HG03520 (cell line): Measurements from ENCODE around the gene CYP11A1.

Experiments
- ATAC-seq: cut with Tn5 transposase; IDR thresholded peaks from one replicate; pipeline ENCODE4 v1.9.1; 2021; ENCODE audit warnings: mild to moderate bottlenecking, moderate library complexity; ENCODE audit not compliant: unreplicated experiment

The CYP11A1 gene

DNA sequence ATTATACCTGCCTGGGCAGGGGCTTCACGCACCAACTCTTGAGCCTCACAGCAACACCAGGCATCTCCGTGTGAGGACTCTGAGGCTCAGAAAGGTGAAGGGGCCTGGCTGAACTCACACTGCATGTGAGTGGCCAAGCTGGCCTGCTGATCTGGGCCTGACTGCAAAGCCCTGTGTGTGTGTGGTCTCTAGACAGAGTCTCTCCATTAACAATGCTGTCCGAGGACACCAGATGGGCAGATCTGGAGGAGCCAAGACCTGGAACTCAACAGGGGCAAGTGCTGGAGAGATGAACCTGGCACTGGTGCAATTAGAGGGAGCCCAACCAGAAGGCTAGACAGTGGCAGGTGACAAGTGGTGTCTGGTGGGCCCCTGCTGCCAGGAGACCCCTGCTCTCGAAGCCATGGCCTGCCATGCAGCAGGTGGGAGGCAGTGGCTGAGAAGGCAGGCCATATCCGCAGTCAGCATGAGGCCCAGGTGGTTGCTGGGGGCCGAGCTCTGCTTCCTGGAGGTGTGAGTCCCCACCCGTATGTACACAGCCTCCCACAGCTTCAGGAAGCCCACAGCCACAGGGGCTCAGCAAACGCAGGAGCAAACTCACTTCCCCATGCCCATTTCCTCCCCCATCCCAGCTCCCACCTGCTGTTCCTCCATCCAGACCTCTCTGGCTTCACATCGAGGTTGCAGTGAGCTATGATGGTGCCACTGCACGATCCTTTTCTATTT, 39.0 kb downstream of the CYP11A1 start:
- ATAC-seq, result no peak

DNA sequence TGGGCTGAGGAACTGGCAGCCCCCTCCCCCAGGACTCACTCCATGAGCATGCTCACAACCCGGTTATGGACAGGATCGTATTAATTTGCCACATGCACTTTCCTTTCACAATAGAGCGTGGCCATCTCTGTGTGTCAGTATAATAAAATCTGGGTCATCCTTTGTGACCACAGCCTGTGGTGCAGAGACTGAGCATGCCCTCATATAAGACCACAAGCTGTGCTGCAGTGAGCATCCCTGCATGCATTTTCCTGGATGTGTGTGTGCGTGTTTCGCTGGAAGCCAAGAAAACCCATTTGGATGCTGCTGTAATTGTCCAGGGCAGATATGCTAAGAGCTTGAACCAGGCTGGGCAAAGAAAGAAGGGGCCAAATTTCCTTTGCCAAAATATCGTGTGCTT, 39.7 kb downstream of the CYP11A1 start:
- no peak for ATAC-seq

DNA sequence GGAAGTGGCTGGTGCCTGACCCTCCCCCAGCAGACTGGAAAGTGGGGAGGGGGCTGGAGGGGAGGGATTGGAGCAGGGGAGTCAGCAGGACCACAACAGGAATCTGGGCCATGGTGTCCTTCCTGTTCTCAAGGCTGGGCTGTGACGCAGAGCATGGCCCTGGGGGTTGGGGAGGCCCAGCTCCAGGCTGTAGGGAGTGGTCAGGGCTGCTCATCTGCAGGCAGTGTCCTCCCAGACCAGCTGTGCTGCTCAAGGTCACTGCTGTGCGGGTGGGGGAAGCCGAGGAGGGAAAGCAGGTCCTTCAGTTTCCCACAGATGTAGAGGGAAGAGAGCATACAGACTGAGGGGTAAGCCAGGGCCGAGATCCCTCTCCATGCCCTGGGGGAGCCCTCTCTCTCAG, 40.7 kb downstream of the CYP11A1 start:
- no peak for ATAC-seq

DNA sequence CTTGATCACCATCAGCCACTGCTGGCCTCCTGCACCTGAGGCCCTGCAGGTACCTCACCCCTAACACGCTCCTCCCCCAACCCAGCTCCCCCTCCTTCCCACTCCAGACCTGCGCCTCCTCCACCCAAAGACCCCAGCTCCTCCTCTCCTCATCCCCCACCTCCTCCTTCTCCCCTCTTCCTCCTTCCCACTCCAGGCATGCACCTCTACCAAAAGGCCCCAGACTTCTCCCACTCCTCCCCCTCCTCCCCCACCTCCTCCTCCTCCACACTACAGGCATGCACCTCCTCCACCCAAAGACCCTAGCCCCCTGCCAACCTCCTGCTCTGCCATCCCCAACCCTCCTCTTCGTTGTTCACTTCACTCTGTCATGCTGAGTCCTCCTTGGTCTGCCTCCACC, 42.7 kb downstream of the CYP11A1 start:
- no peak for ATAC-seq

DNA sequence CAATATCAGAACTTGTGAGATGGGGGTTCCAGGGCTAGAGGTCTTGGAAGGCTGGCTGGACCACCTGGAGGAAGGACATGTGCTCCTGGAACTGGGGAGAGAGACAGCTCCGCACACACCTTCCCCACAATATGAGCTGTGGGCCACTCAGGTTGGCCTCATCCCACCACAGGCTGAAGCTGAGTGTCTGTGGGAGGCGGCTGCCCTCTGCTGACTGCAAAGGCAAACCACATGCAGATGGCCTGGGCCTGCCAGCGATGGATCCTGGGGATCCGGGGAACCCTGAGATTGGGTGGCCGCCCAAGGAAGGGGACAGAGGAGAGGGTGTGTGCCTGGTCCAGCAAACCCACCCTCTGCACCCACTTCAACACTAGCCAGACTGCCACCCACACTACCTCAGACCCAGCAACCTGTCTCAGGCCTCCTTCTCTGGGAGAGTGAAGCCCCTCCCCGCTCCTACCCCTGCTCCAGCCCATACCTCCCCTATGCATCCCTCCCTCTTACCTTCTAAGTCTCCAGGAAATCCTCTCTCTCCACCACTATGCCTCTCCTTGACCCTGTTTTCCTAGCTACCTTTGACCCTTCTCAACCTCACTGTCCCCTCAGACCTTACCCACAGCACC, 44.8 kb downstream of the CYP11A1 start:
- ATAC-seq, result no peak

- ATAC-seq, result no peak
Measured at GRCh38 chr15:74320352-74321247, 46.8 kb downstream of the CYP11A1 start.

DNA sequence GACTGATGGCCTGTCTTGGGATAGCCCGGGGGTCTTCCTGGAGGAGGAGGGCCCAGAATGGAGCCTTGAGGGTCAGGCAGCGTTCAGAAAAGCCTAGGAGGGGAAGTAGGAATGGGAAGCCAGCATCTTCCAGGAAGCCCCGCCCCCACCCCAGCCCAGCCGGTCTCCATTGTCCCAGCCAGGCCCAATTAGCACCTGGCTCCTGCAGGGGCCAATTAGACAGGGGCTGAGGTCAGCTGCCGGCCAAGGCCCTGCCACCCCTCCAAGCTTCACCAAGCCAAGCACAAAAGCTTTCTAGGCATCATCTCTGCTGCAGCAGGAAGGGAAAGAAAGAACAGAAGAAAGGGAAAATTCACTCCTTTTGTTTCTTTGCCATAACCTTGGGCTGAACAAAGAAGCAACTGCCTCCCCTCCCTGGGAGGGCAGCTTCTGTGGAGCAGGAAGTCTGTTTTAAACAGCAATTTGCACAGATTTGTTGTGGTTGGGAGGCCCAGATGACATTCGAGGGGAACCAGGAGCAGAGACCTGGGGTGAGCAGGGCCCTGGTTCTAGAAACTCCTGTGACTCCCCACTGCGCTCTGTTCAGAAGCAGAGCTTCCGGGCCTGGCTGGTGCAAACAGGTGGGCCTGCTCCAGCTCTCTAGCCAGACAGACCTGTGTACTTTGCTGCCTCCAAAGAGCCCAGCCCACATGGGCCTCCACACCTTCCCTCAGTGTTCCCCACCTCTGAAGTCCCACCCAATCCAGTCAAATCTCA, 47.7 kb downstream of the CYP11A1 start:
- ATAC-seq, result no peak

DNA sequence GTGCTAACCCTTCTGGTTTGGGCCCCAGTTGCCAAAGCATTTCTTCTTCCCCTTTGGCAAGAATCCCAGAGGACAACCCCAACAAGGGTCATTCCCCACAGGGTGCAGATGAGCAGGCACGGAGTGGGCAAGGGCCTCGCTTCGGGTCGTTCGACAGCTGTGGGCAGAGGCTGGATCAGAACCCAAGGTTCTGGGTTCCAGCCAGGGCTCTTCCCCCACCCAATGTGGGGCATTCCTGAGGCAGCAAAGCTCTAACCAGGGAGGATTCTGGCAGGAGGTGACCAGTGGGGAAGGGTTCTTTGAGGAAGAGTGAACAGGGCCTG, 48.3 kb downstream of the CYP11A1 start:
- no peak for ATAC-seq

DNA sequence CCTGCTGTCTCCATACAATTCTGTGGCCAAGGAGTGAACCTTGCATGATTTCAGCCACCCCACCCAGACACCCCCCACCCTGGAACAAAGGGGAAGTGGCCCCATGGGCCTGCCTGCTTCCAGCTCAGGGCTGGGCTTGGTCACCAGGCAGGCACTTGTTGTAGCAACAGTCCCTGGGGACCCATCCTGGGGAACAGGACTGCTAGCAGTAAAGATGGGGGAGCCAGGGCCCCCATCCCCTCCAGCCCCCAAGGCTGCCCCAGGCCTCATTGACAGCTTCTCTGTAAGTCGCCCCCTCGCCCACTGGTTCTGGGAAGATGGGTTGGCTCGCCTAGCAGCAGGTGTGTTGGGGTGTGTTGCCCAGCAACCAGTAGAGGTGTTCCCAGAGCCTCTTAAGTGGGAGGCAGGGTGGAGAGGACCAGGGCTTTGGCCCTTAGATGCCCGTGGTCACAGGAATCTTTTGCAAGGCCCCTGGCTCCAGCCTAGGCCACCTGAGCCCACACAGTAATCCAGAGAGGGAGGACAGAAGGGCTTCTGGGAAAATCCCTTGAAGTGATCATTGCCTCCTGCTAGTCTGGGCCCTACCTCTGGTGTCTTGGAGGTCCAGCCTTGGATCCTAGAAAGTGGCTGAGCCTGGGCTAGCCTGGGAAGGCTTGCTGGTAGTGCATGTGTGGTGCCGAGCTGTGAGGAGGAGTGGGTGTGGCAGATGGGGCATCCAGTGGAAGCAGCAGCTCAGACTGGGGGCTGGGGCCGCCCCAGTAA, 48.9 kb downstream of the CYP11A1 start:
- no peak for ATAC-seq

DNA sequence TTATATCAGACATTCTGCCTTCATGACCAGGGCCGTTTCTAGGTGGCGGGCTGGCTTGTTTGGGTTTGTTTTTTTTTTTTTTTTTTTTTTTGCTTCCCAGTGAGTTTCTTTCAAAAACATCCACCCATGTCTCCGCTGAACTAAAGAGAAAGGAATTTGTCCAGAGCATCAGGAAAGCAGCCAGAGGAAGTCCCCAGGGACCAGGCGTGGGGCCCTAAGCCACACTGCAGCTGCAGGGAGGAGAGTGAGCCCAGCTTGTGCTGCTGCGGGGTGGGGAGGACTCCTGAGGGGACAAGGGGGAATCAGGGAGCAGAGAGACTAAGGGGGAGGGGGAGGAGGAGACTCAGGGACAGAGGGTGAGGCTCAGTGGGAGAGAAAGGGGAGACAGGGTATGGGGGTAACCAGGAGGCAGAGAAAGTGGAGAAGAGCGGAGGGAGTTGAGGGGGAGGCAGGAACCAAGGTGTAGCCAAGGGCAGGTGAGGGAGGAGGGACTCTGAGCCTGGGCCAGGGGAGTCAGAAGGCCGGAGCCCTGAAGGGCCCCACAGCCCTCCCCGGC, 49.5 kb downstream of the CYP11A1 start:
- ATAC-seq, result no peak

DNA sequence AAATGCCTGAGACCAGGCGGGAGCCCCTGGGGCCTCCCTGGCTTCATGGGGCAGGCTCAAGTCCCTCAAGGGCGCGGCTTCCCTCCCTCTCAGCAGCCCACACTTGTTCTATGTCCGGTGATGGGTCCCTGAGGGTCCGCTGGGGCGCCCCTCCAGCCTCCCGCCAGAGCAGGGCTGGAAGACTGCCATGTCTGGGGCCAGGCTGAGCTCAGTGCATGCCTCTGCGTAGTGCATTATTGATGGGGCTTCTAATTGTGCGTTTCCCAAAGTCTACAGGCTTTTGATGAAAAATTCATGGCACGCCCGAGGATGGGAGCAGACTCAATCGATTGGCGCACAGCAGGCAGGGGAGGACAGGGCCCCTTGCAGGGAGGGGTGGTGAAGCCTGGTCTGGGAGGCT, 51.3 kb downstream of the CYP11A1 start:
- ATAC-seq, result no peak

- no peak for ATAC-seq
Measured at GRCh38 chr15:74315626-74316025, 51.8 kb downstream of the CYP11A1 start.

DNA sequence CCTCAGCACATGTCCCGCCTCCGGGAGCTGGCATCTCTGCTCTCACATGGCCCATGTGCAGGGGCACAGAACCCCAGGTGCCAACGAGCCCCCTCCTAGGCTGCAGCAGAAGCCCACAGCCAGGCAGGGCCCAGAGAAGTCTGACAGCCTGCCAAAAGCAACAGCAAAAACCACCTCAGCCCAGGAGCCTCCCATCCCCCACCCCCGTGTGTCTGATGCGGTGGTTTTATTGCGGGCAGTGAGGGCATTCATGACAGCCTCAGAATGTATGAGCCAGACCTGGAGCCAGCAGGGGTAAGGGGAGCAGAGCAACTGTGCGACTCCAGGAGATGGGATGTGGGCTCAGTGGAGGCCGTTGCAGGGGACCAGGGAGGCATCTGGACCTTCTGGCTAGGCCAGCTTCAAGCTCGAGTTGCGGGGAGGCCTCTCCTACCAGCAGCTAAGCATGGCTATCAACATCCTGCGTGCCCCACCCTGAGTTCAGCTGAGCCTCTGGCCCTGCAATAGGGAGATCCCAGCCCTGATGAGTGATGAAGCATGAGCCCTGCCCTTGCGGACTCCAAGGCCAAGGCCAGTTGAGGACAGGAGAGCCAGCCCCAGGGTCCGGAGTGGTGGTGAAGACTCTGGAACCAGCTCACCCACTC, 52.5 kb downstream of the CYP11A1 start:
- no peak for ATAC-seq

- ATAC-seq, result no peak
Measured at GRCh38 chr15:74313889-74314288, 53.6 kb downstream of the CYP11A1 start.

GRCh38 chr15:74312445-74313007, 54.9 kb downstream of the CYP11A1 start:
- no peak for ATAC-seq

DNA sequence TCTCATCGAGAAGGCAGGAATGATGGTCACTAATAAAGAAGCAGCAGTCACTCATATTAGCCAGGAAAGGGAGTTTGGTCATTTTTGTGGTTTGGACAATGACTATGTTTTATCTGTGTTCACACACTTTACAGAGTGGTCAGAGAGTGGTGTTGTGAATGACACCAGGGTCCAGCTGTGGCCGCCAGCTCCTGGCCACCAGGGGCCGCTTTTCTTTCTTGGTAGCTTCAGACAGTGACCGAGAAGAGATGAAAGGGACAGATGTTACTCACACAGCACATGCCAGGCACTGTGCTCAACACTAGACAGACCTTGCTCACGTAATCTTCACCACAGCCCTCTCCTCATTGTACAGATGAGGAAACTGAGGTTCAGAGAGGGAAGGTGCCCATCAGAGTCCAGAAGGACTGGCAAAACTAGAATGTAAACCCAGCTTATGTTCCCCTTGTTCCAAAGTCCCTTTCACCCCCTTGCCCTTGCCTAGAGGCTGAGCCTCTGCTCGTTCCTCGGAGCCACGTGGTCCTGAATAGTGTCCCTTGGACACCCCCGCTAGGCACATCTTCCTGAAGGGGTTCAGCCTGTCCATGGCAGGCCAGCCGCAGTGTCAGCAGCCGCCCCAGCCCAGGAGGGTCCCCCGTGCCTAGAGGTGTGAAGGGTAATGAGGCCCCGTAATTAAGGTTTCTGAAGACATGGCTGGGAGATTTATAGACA, 55.6 kb downstream of the CYP11A1 start:
- no peak for ATAC-seq

GRCh38 chr15:74307827-74308811, 59.3 kb downstream of the CYP11A1 start:
- ATAC-seq, result no peak
